Ecto neural progenitor cell (in vitro differentiated cells): ENCODE data around the gene PIGV.
"Not testable (repeated sequence)": the region's sequence is repeated elsewhere in the genome, so short reads cannot be mapped to it uniquely, and the experiment has no call there.

Experiments used
- DNase-seq: peaks from one replicate; pipeline ENCODE4 v3.0.0-alpha.2; 2018; ENCODE audit warnings: low spot score

Gene PIGV

GRCh38 chr1:26832249-26832960 is 44.7 kb downstream of the PIGV start:
- no peak for DNase-seq

GRCh38 chr1:26833432-26834405 is 46.0 kb downstream of the PIGV start:
- DNase-seq: peak; percentile 50

GRCh38 chr1:26837665-26838064 is 49.9 kb downstream of the PIGV start:
- DNase-seq: not testable (repeated sequence)

DNA sequence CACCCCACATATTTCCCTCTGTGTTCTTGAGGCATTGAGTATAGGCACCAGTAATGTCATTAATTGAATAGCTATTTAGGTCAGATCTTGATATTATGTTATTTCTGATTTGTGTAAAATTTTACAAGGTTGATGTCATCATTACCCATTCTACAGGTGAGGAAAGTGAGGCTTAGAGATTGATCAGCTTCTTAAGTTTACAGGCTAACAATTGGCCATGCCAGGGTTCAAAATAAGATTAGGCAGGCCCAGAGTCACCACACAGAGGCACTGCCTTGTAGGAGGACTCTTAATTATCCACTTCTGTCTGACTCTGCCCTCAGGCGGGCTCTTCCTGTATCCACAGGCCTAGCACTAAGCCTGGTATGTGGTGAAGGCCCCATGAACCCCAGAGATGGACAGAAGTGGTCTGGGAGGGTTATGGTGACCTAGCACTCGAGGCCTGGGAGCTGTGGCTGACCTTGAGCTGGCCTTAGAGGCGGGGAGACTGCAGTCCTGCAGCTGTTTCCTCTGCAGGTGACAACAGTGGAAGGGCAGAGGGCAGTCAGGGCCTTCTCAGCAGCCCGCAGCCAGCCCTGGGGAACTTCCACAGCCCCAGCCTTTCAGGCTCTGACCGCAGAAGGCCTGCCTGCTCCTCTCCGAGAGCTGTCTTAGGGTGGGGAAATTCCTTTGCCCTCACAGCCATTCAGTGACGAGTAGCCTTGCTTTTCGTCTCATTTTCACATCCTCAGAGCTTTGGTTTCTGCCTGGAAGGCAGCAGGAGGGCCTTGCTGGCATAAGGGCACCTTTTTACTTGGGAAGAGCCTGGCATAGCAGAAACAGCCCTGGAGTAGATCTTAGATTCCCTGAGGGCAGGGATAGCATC is 51.0 kb downstream of the PIGV start:
- no peak for DNase-seq

DNA sequence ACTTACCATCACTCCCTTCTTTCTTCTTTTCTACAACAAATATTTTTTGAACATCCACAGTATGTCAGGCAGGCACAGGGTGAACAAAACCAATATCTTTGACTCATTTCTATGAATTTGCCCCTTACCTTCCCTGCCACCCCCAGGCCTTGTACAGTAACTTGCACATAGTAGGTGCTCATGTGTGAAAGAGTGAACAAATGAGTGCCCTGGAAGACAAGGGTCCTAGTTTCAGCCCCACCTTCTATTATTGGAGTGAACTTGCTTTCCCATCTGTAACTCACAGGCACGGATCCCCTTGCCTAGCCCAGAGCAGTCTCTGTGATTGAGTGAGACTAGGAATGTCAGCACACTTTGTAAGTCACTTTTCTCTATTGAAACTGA is 51.6 kb downstream of the PIGV start:
- no peak for DNase-seq

DNA sequence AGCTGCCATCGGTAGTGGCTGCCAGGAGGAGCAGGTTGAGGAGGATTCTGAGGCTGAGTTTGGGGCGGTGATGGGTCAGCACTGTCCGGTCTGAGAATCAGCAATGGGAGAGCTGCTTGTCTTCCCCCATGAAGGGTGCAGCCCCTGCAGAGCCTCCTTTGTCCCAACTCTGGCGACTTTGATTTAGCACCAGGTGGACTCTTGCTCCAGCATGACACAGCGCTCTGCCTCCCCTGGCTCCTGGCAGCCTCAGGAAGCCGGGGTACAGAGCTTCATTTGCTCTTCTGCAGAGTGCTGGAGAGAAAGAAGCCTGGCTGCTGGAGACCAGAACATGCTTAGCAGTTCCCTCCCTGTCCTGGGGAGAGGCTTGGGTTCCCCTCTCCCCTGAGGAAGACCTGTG is 52.0 kb downstream of the PIGV start:
- DNase-seq: no peak

DNA sequence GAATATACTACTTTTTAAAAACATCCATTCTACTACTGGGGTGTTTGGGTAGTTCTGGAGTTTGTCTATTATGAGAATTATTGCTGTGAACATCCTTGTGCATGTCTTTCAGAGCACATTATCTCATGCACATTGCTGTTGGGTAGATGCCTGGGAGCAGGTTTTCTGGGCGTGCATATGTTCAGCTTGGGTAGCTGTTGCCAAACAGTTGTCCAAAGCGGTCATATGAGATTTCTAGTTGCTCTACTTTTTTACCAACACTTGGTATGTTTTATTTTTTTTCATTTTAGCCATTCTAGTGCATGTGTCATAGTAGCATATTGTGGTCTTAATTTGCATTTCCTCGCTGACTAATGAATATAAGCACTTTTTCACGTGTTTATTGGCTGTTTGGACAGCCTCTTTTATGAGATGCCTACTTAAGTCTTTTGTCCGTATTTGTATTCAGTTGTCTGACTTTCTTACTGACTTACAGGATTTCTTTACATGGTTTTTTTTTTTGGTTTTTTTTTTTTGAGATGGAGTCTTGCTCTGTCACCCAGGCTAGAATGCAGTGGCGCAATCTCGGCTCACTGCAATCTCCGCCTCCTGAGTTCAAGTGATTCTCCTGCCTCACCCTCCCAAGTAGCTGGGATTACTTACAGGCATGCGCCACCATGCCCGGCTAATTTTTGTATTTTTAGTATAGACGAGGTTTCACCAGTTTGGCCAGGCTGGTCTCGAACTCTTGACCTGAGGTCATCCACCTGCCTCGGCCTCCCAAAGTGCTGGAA is 56.9 kb downstream of the PIGV start:
- DNase-seq: no peak

DNA sequence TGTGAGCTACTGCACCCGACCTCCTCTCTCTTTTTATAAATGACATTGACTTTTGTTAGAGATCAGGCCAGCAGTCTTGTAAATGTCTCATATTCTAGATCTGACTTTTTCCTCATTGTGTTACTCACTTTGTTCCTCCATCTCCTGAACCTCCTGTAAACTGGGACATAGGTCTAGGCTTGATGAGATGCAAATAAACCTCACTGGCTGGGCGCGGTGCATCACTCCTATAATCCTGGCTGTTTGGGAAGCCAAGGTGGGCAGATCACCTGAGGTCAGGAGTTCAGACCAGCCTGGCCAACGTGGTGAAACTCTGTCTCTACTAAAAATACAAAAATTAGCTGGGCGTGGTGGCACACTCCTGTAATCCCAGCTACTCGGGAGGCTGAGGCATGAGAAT is 60.1 kb downstream of the PIGV start:
- not testable (repeated sequence) for DNase-seq
